Peyer's patch (tissue), 4 donors: ENCODE results near the gene TANGO2.

Experiments used
- CTCF ChIP-seq, 6 experiments: fragments of 450-650 bp in 4 of 6; fragments of 200-600 bp in 2 of 6; sonication (generic) in 1 of 6; IDR thresholded peaks; one replicate each; pipeline ENCODE4 v1.5.1; 2017 to 2019; ENCODE audit warnings: antibody characterized with exemption in 6 of 6, mild to moderate bottlenecking in 3 of 6, moderate library complexity in 1 of 6
- POLR2A ChIP-seq, 2 donors: fragments of 450-650 bp; IDR thresholded peaks; one replicate each; pipeline ENCODE4 v1.5.1; 2017; ENCODE audit warnings: antibody characterized with exemption in 2 of 2, mild to moderate bottlenecking in 2 of 2, moderate library complexity in 2 of 2

- TF ChIP-seq CTCF (IDR thresholded peaks at IDR 0.05) (no peak), POLR2A (IDR thresholded peaks at IDR 0.05) (no peak)
These were observed 17.6 kb upstream of the TANGO2 start for GRCh38 chr22:20003304-20003703.
